HepG2 (cell line): ENCODE data around the gene AP5Z1. TPM values are rescaled to one million over a fixed set of nuclear protein-coding genes. Genes with fewer than 3 reads are reported as not detected.

Experiments used
- AKNA ChIP-seq: sonication (generic); formaldehyde crosslinking; IDR thresholded peaks from 2 replicates; pipeline ENCODE4 v1.4.0; 2020; ENCODE audit warnings: missing genetic modification reagents, borderline replicate concordance
- ATF7-NPFF ChIP-seq: sonication (generic); formaldehyde crosslinking; IDR thresholded peaks from 2 replicates; pipeline ENCODE4 v1.8.1; 2023; ENCODE audit warnings: mild to moderate bottlenecking, low read depth, missing genetic modification reagents, moderate library complexity
- BORCS8-MEF2B ChIP-seq: sonication (generic); formaldehyde crosslinking; IDR thresholded peaks from 2 replicates; pipeline ENCODE4 v1.8.0; 2022; ENCODE audit warnings: mild to moderate bottlenecking, missing genetic modification reagents
- CERS6 ChIP-seq: sonication (generic); formaldehyde crosslinking; IDR thresholded peaks from 2 replicates; pipeline ENCODE4 v1.5.0; 2020; ENCODE audit warnings: missing genetic modification reagents
- HDAC2 ChIP-seq: sonication (generic); formaldehyde crosslinking; IDR thresholded peaks from 2 replicates; pipeline ENCODE4 v1.4.0; 2020; ENCODE audit warnings: missing genetic modification reagents
- HNRNPK ChIP-seq: fragments of 200-400 bp; formaldehyde crosslinking; IDR thresholded peaks from 2 replicates; pipeline ENCODE4 v1.6.1; 2018; ENCODE audit warnings: low read length, low read depth, moderate library complexity, mild to moderate bottlenecking; ENCODE audit not compliant: poor library complexity, severe bottlenecking
- HOXA5 ChIP-seq: sonication (generic); formaldehyde crosslinking; IDR thresholded peaks from 2 replicates; pipeline ENCODE4 v1.4.0; 2020; ENCODE audit warnings: missing genetic modification reagents
- KDM5A ChIP-seq: fragments of 200-600 bp; sonication (generic); IDR thresholded peaks from 2 replicates; pipeline ENCODE4 v1.7.0; 2018; ENCODE audit warnings: antibody characterized with exemption, mild to moderate bottlenecking, low read length, borderline replicate concordance
- KLF16 ChIP-seq, 2 experiments: sonication (generic) in 1 of 2; formaldehyde crosslinking in 1 of 2; IDR thresholded peaks; 2 replicates each; pipeline versions ENCODE4 v1.6.1 to v1.8.0; 2016 to 2023; ENCODE audit warnings: missing genetic modification reagents in 2 of 2, missing compliant biosample characterization in 1 of 2
- KLF9 ChIP-seq: IDR thresholded peaks from 2 replicates; pipeline ENCODE4 v1.6.1; 2016; ENCODE audit warnings: low read depth
- KMT2A ChIP-seq: sonication (generic); formaldehyde crosslinking; IDR thresholded peaks from 2 replicates; pipeline ENCODE4 v1.4.0; 2020; ENCODE audit warnings: missing genetic modification reagents
- MLLT10 ChIP-seq: sonication (generic); formaldehyde crosslinking; IDR thresholded peaks from 2 replicates; pipeline ENCODE4 v1.4.0; 2020; ENCODE audit warnings: missing genetic modification reagents
- MTF1 ChIP-seq: sonication (generic); formaldehyde crosslinking; IDR thresholded peaks from 2 replicates; pipeline ENCODE4 v1.5.0; 2020; ENCODE audit warnings: missing genetic modification reagents
- TFDP2 ChIP-seq: sonication (generic); formaldehyde crosslinking; IDR thresholded peaks from 2 replicates; pipeline ENCODE4 v1.4.0; 2020; ENCODE audit warnings: missing genetic modification reagents
- XRCC5 ChIP-seq: fragments of 200-400 bp; formaldehyde crosslinking; optimal IDR thresholded peaks from 2 replicates; pipeline ENCODE3; 2017; ENCODE audit warnings: mild to moderate bottlenecking, low read length
- ZBTB43 ChIP-seq: sonication (generic); formaldehyde crosslinking; conservative IDR thresholded peaks from 2 replicates; pipeline ENCODE4 v1.4.0; 2020; ENCODE audit warnings: missing genetic modification reagents
- ZFP36L2 ChIP-seq: sonication (generic); formaldehyde crosslinking; IDR thresholded peaks from 2 replicates; pipeline ENCODE4 v1.4.0; 2020; ENCODE audit warnings: missing genetic modification reagents
- ZMAT3 ChIP-seq: sonication (generic); formaldehyde crosslinking; conservative IDR thresholded peaks from 2 replicates; pipeline ENCODE4 v1.7.0; 2021; ENCODE audit warnings: missing genetic modification reagents
- ZNF263 ChIP-seq: sonication (generic); formaldehyde crosslinking; IDR thresholded peaks from 2 replicates; pipeline ENCODE4 v1.4.0; 2020; ENCODE audit warnings: missing genetic modification reagents
- ZNF350 ChIP-seq: sonication (generic); formaldehyde crosslinking; IDR thresholded peaks from 2 replicates; pipeline ENCODE4 v1.4.0; 2020; ENCODE audit warnings: mild to moderate bottlenecking, low read depth, missing genetic modification reagents, borderline replicate concordance
- ZNF543 ChIP-seq: sonication (generic); formaldehyde crosslinking; IDR thresholded peaks from 2 replicates; pipeline ENCODE4 v1.4.0; 2020; ENCODE audit warnings: mild to moderate bottlenecking, missing genetic modification reagents
- ZNF766 ChIP-seq: sonication (generic); formaldehyde crosslinking; IDR thresholded peaks from 2 replicates; pipeline ENCODE4 v1.5.0; 2020; ENCODE audit warnings: missing genetic modification reagents, borderline replicate concordance
- polyA plus RNA-seq, 8 experiments: library from polyadenylated mRNA; depleted of rRNA in 3 of 8; stranded (reverse) in 7 of 8; unstranded in 1 of 8; fragments of >200 nt; fragmentation: Illumina TruSeq in 4 of 8; extraction: Trizol in 4 of 8; gene quantifications; 2 replicates each; pipeline versions ENCODE4 v1.2.1 to v1.2.3, GENCODE V29; 2011 to 2016; ENCODE audit warnings: low read depth in 4 of 8, missing spikeins in 1 of 8, mixed read lengths in 1 of 8; ENCODE audit not compliant: insufficient read depth in 1 of 8
- total RNA-seq, 5 experiments: library from RNA; depleted of rRNA; stranded (reverse); fragments of >200 nt; fragmentation: Illumina TruSeq; extraction: Trizol; gene quantifications; 2 replicates each; pipeline ENCODE4 v1.2.3, GENCODE V29; 2016; ENCODE audit warnings: low read depth in 1 of 5

The AP5Z1 gene
- total and polyA plus RNA-seq, 2 of the 13 experiments (the other 11 are each of a cell fraction or from before 2014, with no cell fraction given), result 9.3 to 15.1 TPM

GRCh38 chr7:4753598-4754432, 21.6 kb upstream of the AP5Z1 start (continued):
- no peak for TF ChIP-seq MTF1 (CRISPR knock-in tag)
- TF ChIP-seq HOXA5 (CRISPR knock-in tag), result no peak
- TF ChIP-seq ZNF350 (CRISPR knock-in tag), result 0 out of 2 replicates have a peak, but pooled peaks have one; percentile 45
- TF ChIP-seq ZNF543 (CRISPR knock-in tag), result no peak
- no peak for TF ChIP-seq KLF16 (CRISPR knock-in tag; IDR thresholded peaks at IDR 0.05)
- no peak for TF ChIP-seq AKNA (CRISPR knock-in tag)
- 0 out of 2 replicates have a peak, but pooled peaks have one; percentile 40 for TF ChIP-seq KMT2A (CRISPR knock-in tag)
- TF ChIP-seq ZFP36L2 (CRISPR knock-in tag), result no peak
- no peak for TF ChIP-seq ATF7-NPFF (CRISPR knock-in tag)
- no peak for TF ChIP-seq ZNF766 (CRISPR knock-in tag)
- no peak for TF ChIP-seq KDM5A
- TF ChIP-seq MLLT10 (CRISPR knock-in tag), result no peak
- no peak for TF ChIP-seq HDAC2 (CRISPR knock-in tag)
- 0 out of 2 replicates have a peak, but pooled peaks have one; percentile 18 for TF ChIP-seq TFDP2 (CRISPR knock-in tag)
- TF ChIP-seq HNRNPK, result no peak
- peak; percentile 73 for TF ChIP-seq XRCC5
- TF ChIP-seq ZMAT3 (CRISPR knock-in tag), result no peak
- TF ChIP-seq BORCS8-MEF2B (CRISPR knock-in tag), result peak; percentile 45; the same call in 1 of the 2 replicates
- no peak for TF ChIP-seq ZNF263 (CRISPR knock-in tag)
- no peak for TF ChIP-seq KLF9
- no peak for TF ChIP-seq ZBTB43 (CRISPR knock-in tag)
- no peak for TF ChIP-seq CERS6 (CRISPR knock-in tag)
